ENCODE data around the gene CRYM.

DNA sequence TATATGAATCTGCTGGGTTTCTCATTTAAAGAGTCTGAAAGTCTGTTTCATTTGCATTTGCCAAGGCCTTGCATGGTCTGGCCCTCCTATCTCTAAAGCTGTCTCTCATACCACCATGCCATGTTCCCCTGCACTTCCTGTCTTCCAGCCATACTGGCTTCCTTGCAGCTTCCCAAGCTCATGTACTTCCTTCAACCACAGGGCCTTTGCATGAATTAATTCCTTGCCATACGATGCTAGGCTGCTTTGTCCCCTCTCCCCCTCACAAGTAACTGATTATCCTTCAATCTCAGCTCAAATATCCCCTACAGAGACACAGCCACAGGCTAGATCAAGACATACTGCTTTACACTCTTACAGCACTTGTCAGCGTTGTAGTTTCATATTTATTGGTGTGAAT is 5.8 kb downstream of the CRYM start:
- TF ChIP-seq TAF1 (conservative IDR thresholded peaks at IDR 0.05) = no peak
- TF ChIP-seq, protein P1, sequence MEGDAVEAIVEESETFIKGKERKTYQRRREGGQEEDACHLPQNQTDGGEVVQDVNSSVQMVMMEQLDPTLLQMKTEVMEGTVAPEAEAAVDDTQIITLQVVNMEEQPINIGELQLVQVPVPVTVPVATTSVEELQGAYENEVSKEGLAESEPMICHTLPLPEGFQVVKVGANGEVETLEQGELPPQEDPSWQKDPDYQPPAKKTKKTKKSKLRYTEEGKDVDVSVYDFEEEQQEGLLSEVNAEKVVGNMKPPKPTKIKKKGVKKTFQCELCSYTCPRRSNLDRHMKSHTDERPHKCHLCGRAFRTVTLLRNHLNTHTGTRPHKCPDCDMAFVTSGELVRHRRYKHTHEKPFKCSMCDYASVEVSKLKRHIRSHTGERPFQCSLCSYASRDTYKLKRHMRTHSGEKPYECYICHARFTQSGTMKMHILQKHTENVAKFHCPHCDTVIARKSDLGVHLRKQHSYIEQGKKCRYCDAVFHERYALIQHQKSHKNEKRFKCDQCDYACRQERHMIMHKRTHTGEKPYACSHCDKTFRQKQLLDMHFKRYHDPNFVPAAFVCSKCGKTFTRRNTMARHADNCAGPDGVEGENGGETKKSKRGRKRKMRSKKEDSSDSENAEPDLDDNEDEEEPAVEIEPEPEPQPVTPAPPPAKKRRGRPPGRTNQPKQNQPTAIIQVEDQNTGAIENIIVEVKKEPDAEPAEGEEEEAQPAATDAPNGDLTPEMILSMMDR (IDR thresholded peaks at IDR 0.05; ENCODE audit: low read depth, low read length, missing input control) = no peak
- TF ChIP-seq SP1 (IDR thresholded peaks at IDR 0.05) = no peak
- TF ChIP-seq YY1 (IDR thresholded peaks at IDR 0.05) = no peak
- no peak for TF ChIP-seq RXRA (IDR thresholded peaks at IDR 0.05)

All from liver (tissue), 3 donors.